ENCODE data around the gene SLC25A1.
"Not testable (repeated sequence)": the region's sequence is repeated elsewhere in the genome, so short reads cannot be mapped to it uniquely, and the experiment has no call there.

The SLC25A1 gene

GRCh38 chr22:19166421-19166820 is 12.1 kb downstream of the SLC25A1 start:
- no peak for DNase-seq (ENCODE audit: low read depth)

GRCh38 chr22:19164425-19164824 is 14.1 kb downstream of the SLC25A1 start:
- no peak for DNase-seq (ENCODE audit: low read depth)

- not testable (repeated sequence) for DNase-seq (ENCODE audit: low read depth)
Observed at GRCh38 chr22:19158649-19159048, 19.9 kb downstream of the SLC25A1 start.

GRCh38 chr22:19156109-19156508 is 22.4 kb downstream of the SLC25A1 start:
- not testable (repeated sequence) for DNase-seq (ENCODE audit: low read depth)

- no peak for DNase-seq (ENCODE audit: low read depth)
Observed at GRCh38 chr22:19152942-19153883, 25.3 kb downstream of the SLC25A1 start.

GRCh38 chr22:19151329-19152191 is 27.0 kb downstream of the SLC25A1 start:
- no peak for DNase-seq (ENCODE audit: low read depth)

GRCh38 chr22:19150482-19151328 is 27.8 kb downstream of the SLC25A1 start:
- no peak for DNase-seq (ENCODE audit: low read depth)

GRCh38 chr22:19149991-19150390 is 28.5 kb downstream of the SLC25A1 start, which contains the start of gene GSC2:
Gene GSC2, minus strand, starts transcription at chr22:19150292. Its CDS starts 9 bp downstream, at chr22:19150283.
- no peak for DNase-seq (ENCODE audit: low read depth)

- no peak for DNase-seq (ENCODE audit: low read depth)
Observed at GRCh38 chr22:19149047-19149883, 29.3 kb downstream of the SLC25A1 start.

- no peak for DNase-seq (ENCODE audit: low read depth)
Observed at GRCh38 chr22:19148417-19149046, 30.0 kb downstream of the SLC25A1 start.

- DNase-seq (ENCODE audit: low read depth): no peak
Observed at GRCh38 chr22:19147195-19147780, 31.2 kb downstream of the SLC25A1 start.

GRCh38 chr22:19146215-19146968 is 32.1 kb downstream of the SLC25A1 start:
- DNase-seq (ENCODE audit: low read depth): no peak

GRCh38 chr22:19143967-19144400 is 34.6 kb downstream of the SLC25A1 start:
- DNase-seq (ENCODE audit: low read depth): no peak

- DNase-seq (ENCODE audit: low read depth): no peak
Observed at GRCh38 chr22:19143212-19143611, 35.3 kb downstream of the SLC25A1 start.

GRCh38 chr22:19142394-19142793 is 36.1 kb downstream of the SLC25A1 start:
- no peak for DNase-seq (ENCODE audit: low read depth)

GRCh38 chr22:19139974-19140373 is 38.6 kb downstream of the SLC25A1 start:
- no peak for DNase-seq (ENCODE audit: low read depth)

- no peak for DNase-seq (ENCODE audit: low read depth)
Observed at GRCh38 chr22:19139001-19139356, 39.6 kb downstream of the SLC25A1 start.

GRCh38 chr22:19138217-19139000 is 40.1 kb downstream of the SLC25A1 start:
- no peak for DNase-seq (ENCODE audit: low read depth)

Measured in stimulated activated CD8-positive, alpha-beta memory T cell treated with anti-CD3 and anti-CD28 coated beads, Interleukin-12 subunit alpha, Interleukin-12 subunit beta, amount 100 ng/mL, for 1 hour (primary cell).